ENCODE results near the gene ATP11A. TPM values are rescaled to one million over a fixed set of nuclear protein-coding genes. Genes with fewer than 3 reads are reported as not detected.
"Not testable (repeated sequence)": the region's sequence is repeated elsewhere in the genome, so short reads cannot be mapped to it uniquely, and the experiment has no call there.

ATP11A gene
- total and polyA plus RNA-seq, 10 donors, result 2.7 to 91.3 (median 59.1) TPM

DNA sequence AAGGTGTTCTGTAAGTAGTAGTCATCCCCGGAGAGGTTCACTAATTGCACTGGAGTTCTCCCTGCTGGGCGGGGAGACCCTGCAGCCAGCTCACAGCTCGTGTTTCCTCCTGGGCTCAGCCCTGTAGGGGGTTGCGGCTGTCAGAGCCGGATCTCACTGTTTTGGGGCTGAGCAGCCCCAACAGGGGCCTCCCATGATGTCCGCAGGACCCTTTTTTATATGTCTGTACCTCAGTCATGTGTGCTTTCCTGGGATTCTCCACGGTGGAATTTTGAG lies 148.9 kb downstream of the ATP11A start:
- DNase-seq, result no peak
- Histone ChIP-seq H3K9me3 (no peaks in the 10 kb centered on the region), H3K4me3 (no peak overlapping the region), H3K27ac (no peak overlapping the region), H3K4me1 (no peaks in the 10 kb centered on the region), H3K36me3 (peaks cover 0 to 98% (median 65%) of the 10 kb centered on the region in 6 donors), H3K27me3 (replicated peaks in 1 of 7) (no peaks in the 10 kb centered on the region)
- 85 to 96% (median 92%) methylated on average over 7 of the region's 7 CpGs for WGBS, 5 donors
- TF ChIP-seq POLR2AphosphoS5 (IDR thresholded peaks at IDR 0.05), result no peak
- intact Hi-C loops (cut with DNase I; ENCODE audit: low total_unique reads), result no loop called here

DNA sequence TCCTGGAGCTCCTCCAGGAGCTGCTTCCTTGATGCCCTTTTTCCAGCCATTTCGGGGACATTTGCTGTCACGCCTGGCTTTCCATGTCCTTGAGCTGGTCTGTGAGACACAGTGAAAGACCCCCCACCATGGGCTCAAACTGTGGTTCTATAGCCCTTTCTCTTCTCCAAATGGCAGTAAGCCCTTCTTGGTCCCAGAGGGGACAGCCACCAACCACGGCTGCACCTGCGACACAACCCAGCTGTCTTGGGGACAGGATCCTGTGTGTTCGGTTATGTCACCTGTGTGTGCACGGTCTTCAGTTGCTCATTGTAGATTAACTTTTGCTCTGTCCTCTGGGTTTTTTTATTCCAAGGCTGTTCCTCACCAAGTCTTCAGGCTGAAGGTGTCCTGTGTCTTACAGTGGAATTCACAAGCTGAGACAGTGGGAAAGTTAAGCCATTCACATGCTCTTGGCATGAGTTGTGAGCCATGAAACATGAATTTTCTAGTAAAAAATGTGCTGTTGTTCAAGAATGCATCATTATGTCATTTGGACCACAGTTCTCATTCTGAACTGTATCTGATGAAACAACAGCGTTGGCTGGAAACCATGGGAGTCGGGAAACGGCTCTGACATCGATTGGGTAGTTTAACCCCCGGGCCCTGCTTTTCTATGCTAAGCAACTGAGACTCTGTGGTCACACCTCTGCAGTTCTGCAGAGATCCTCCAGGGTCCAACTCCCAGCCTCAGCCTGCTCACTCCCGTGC lies 149.7 kb downstream of the ATP11A start:
- Histone ChIP-seq H3K27me3 (replicated peaks in 1 of 7) (no peaks in the 10 kb centered on the region), H3K9me3 (no peaks in the 10 kb centered on the region), H3K36me3 (peaks cover 0 to 98% (median 66%) of the 10 kb centered on the region in 6 donors), H3K4me3 (no peak overlapping the region), H3K4me1 (no peaks in the 10 kb centered on the region), H3K27ac (no peak overlapping the region)
- DNase-seq, result peak; percentile 30
- 83 to 92% (median 88%) methylated on average over 12 of the region's 12 CpGs for WGBS, 5 donors
- intact Hi-C loops (cut with DNase I; ENCODE audit: low total_unique reads), result no loop called here
- TF ChIP-seq, protein P1, sequence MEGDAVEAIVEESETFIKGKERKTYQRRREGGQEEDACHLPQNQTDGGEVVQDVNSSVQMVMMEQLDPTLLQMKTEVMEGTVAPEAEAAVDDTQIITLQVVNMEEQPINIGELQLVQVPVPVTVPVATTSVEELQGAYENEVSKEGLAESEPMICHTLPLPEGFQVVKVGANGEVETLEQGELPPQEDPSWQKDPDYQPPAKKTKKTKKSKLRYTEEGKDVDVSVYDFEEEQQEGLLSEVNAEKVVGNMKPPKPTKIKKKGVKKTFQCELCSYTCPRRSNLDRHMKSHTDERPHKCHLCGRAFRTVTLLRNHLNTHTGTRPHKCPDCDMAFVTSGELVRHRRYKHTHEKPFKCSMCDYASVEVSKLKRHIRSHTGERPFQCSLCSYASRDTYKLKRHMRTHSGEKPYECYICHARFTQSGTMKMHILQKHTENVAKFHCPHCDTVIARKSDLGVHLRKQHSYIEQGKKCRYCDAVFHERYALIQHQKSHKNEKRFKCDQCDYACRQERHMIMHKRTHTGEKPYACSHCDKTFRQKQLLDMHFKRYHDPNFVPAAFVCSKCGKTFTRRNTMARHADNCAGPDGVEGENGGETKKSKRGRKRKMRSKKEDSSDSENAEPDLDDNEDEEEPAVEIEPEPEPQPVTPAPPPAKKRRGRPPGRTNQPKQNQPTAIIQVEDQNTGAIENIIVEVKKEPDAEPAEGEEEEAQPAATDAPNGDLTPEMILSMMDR (IDR thresholded peaks at IDR 0.05 in 8 of 11, conservative IDR thresholded peaks at IDR 0.05 in 3 of 11), result no peak

DNA sequence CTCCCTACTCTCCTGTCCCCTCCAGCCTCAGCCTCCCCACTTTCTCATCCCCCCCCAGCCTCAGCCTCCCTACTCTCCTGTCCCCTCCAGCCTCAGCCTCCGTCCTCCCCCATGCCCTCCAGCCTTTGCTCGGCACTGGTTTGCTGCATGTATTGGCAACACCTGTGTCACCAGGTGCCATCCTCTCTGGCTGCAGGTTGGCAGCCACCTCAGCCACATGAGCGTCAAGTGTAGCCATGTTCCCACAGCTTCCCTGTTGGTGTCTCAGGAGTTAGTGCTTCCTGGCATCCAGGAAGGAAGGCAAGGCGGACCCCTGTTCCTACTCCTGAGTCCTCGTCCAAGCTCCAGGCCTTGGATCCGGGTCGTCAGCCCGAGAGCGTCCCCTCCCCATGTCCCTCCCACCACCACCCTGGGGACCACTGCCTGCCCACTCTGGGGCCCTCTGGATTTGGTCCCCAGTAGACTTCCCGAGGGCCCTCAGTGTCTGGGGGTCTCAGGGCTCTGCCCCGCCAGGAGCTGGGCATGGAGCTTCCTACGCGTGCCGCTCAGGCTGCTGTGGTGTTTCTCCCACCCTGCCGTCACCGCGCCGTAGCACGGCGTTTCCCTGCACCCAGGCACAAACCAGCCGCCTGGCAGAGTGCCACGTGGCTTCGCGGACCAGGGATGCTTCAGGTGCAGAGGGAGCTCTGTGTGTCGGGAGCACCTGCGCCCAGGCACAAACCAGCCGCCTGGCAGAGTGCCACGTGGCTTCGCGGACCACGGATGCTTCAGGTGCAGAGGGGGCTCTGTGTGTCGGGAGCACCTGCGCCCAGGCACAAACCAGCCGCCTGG lies 150.8 kb downstream of the ATP11A start:
- no peak overlapping the region for H3K4me3 ChIP-seq
- TF ChIP-seq POLR2AphosphoS5 (IDR thresholded peaks at IDR 0.05), result peak in 1 of 3 donors; percentile 7
- TF ChIP-seq, protein P1 (IDR thresholded peaks at IDR 0.05 in 8 of 11, conservative IDR thresholded peaks at IDR 0.05 in 3 of 11), result no peak
- TF ChIP-seq POLR2A (IDR thresholded peaks at IDR 0.05), result no peak
- H3K27ac ChIP-seq, result no peak overlapping the region
- DNase-seq, result peak; percentile 63
- H3K9me3 ChIP-seq, result no peaks in the 10 kb centered on the region
- peaks cover 0 to 93% (median 55%) of the 10 kb centered on the region in 6 donors for H3K36me3 ChIP-seq
- intact Hi-C loops (cut with DNase I; ENCODE audit: low total_unique reads), result no loop called here
- WGBS, 5 donors, result 92 to 98% (median 95%) methylated on average over 16 to 34 of the region's 34 CpGs
- no peaks in the 10 kb centered on the region for H3K27me3 ChIP-seq (replicated peaks in 1 of 7)
- no peaks in the 10 kb centered on the region for H3K4me1 ChIP-seq

DNA sequence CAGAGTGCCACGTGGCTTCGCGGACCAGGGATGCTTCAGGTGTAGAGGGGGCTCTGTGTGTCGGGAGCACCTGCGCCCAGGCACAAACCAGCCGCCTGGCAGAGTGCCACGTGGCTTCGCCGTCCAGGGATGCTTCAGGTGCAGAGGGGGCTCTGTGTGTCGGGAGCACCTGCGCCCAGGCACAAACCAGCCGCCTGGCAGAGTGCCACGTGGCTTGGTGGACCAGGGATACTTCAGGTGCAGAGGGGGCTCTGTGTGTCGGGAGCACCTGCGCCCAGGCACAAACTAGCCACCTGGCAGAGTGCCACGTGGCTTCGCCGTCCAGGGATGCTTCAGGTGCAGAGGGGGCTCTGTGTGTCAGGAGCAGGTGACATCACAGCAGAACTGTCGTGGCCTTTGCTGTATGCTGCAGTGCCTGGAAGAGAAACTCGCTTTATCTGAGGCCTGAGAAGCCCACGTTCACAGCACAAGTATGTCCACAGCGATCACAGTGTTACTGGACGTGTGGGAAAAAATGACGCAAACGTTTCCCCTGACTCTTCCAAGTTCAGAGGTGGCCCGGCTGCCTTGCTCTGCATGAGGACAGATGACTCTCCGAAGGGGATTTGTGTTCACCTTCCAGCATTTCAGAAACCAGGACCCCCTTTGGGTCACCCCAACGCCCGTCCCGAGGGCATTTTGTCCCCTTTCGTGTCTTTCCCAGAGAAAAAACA lies 151.6 kb downstream of the ATP11A start:
- peak; percentile 49 for DNase-seq
- H3K4me1 ChIP-seq; H3K4me3 ChIP-seq; H3K27ac ChIP-seq; H3K27me3 ChIP-seq (replicated peaks in 1 of 7); intact Hi-C loops (cut with DNase I; ENCODE audit: low total_unique reads); H3K9me3 ChIP-seq: not testable (repeated sequence)
- WGBS, 5 donors, result 94 to 96% (median 95%) methylated on average over 24 to 31 of the region's 31 CpGs
- peaks cover 0 to 93% (median 53%) of the 10 kb centered on the region in 6 donors for H3K36me3 ChIP-seq
